HL-60 (cell line): ENCODE data around the gene CHP2.

Source experiments
- DNase-seq, 2 experiments: peaks; one replicate each; pipeline ENCODE4 v3.0.0-alpha.2; 2010 to 2020; ENCODE audit warnings: low read depth in 1 of 2, low spot score in 1 of 2
- H3K27ac ChIP-seq: fragments of 250-450 bp; sonication (Bioruptor Pico); replicated peaks from 2 replicates; pipeline ENCODE4 v1.5.1; 2020; ENCODE audit warnings: mild to moderate bottlenecking, moderate library complexity
- H3K27me3 ChIP-seq: fragments of 250-450 bp; sonication (Bioruptor Pico); 2 replicates; pipeline ENCODE4 v1.5.1; 2021; ENCODE audit warnings: mild to moderate bottlenecking, moderate library complexity; ENCODE audit not compliant: insufficient read depth, poor library complexity, severe bottlenecking
- H3K4me3 ChIP-seq: replicated peaks from 2 replicates; pipeline ENCODE4 v1.5.1; 2011; ENCODE audit warnings: mild to moderate bottlenecking, control low read depth, low read length; ENCODE audit not compliant: insufficient read depth
- GABPA ChIP-seq: IDR thresholded peaks from 2 replicates; pipeline ENCODE4 v1.6.1; 2012; ENCODE audit warnings: low read depth
- POLR2AphosphoS5 ChIP-seq: IDR thresholded peaks from 2 replicates; pipeline ENCODE4 v1.6.1; 2012; ENCODE audit warnings: low read depth
- REST ChIP-seq: IDR thresholded peaks from 2 replicates; pipeline ENCODE4 v1.6.1; 2012; ENCODE audit warnings: low read depth; ENCODE audit not compliant: insufficient replicate concordance
- SPI1 ChIP-seq: IDR thresholded peaks from 2 replicates; pipeline ENCODE4 v1.6.1; 2012; ENCODE audit warnings: low read depth, mild to moderate bottlenecking, borderline replicate concordance
- TF ChIP-seq, protein P1 (sequence below): IDR thresholded peaks from one replicate; pipeline ENCODE4 v1.5.1; 2011; ENCODE audit warnings: low read length, control low read depth, inconsistent platforms; ENCODE audit not compliant: insufficient read depth

The CHP2 gene

DNA sequence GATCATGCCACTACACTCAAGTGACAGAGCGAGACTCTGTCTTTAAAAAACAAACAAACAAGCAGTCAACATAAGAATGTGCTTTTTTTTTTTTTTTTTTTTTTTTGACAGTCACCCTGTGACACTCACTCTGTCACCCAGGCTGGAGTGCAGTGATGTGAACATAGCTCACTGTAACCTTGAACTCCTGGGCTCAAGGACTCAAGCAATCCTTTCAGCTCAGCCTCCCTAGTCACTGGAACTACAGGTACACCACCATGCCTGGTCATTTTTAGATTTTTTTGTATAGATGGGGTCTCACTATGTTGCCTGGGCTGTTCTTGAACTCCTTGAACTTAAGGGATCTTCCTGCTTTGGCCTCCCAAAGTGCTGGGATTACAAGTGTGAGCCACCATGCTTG, 15.3 kb upstream of the CHP2 start:
- TF ChIP-seq GABPA = no peak
- no peak for TF ChIP-seq POLR2AphosphoS5
- TF ChIP-seq REST = no peak
- no peak for TF ChIP-seq SPI1
- TF ChIP-seq, protein P1, sequence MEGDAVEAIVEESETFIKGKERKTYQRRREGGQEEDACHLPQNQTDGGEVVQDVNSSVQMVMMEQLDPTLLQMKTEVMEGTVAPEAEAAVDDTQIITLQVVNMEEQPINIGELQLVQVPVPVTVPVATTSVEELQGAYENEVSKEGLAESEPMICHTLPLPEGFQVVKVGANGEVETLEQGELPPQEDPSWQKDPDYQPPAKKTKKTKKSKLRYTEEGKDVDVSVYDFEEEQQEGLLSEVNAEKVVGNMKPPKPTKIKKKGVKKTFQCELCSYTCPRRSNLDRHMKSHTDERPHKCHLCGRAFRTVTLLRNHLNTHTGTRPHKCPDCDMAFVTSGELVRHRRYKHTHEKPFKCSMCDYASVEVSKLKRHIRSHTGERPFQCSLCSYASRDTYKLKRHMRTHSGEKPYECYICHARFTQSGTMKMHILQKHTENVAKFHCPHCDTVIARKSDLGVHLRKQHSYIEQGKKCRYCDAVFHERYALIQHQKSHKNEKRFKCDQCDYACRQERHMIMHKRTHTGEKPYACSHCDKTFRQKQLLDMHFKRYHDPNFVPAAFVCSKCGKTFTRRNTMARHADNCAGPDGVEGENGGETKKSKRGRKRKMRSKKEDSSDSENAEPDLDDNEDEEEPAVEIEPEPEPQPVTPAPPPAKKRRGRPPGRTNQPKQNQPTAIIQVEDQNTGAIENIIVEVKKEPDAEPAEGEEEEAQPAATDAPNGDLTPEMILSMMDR = no peak
- Histone ChIP-seq H3K27me3 (peaks cover 2% of the 10 kb centered on the region), H3K4me3 (no peak overlapping the region), H3K27ac (no peak overlapping the region)
- no peak for DNase-seq

- TF ChIP-seq REST (no peak), POLR2AphosphoS5 (no peak), GABPA (no peak), SPI1 (no peak)
- TF ChIP-seq, protein P1 = no peak
- Histone ChIP-seq H3K27ac (no peak overlapping the region), H3K27me3 (peaks cover 2% of the 10 kb centered on the region), H3K4me3 (no peak overlapping the region)
- no peak for DNase-seq
Measured at GRCh38 chr16:23741675-23742303, 13.0 kb upstream of the CHP2 start.

GRCh38 chr16:23742766-23743165, 12.1 kb upstream of the CHP2 start:
- no peak for DNase-seq
- H3K27me3 ChIP-seq = peaks cover 2% of the 10 kb centered on the region
- no peak overlapping the region for H3K4me3 ChIP-seq
- TF ChIP-seq SPI1 (no peak), REST (no peak), GABPA (no peak), POLR2AphosphoS5 (no peak)
- TF ChIP-seq, protein P1 = no peak
- no peak overlapping the region for H3K27ac ChIP-seq
